ENCODE results near the gene SLC30A2.
"Not testable (repeated sequence)": the region's sequence is repeated elsewhere in the genome, so short reads cannot be mapped to it uniquely, and the experiment has no call there.

Gene SLC30A2, protein sequence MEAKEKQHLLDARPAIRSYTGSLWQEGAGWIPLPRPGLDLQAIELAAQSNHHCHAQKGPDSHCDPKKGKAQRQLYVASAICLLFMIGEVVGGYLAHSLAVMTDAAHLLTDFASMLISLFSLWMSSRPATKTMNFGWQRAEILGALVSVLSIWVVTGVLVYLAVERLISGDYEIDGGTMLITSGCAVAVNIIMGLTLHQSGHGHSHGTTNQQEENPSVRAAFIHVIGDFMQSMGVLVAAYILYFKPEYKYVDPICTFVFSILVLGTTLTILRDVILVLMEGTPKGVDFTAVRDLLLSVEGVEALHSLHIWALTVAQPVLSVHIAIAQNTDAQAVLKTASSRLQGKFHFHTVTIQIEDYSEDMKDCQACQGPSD
- total RNA-seq, result 0 to 0.04 reads per million in 2 donors

DNA sequence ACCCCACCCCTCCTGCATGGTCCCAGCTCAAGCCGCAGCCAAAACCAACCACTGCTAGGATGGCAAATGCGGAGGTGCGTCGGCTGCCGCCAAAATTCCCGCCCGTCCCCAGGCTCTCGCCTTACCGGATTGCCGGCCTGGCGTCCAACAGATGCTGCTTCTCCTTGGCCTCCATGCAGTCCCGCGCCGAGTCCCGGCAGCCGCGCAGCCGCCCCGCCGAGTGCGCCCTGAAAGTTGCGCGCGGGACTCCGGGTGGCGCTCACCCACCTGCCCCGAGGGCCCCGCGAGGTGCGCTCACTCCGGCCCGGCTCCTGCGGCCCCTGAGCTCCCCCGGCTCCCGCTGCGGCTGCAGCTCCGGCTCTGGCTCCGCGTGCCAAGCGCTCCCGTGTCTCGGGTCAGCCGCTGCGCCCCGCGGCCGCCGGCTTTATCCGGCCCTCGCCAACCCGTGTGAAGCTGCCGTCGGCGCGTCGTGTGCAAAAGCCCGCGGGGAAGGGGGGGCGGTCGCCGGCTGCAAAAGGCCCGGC is at the start of gene SLC30A2:
TSS of gene SLC30A2 (minus strand) at position 397 of the 524 bp plus-strand sequence. CDS start at position 175, 222 bp downstream.
- no peak for DNase-seq

DNA sequence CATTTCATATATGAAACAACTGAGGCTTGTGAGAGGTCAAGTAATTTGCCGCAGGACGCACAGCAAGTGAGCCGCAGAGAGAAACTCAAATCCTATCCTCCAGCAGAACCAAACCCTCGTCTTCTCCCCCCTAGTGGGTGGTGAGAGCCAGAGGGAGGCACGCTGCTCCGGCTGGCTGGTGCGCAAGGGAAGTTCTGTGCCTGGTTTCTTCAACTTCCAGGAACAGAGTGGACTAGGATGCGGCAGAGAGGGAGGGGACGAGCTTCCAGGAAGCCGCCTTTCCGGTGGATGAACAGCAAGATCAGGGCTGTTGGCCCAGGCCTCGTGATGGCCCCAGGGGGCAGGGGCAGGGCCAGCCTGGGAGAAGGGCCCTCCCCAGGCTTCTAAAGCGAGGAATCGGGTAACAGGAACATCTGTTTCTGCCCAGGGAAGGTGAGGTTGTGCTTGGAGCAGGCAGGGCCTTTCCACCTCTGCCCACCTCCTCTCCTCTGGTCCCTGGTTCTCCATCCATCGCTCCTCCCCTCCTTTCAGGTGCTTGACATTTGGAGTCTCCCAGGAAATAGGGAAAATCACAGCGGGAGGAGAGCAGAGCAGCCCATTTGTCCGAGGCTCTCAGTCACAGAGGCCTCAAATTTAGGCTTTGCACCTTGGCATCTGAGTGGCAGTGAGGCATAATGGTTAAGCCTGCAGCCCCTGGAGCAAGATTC is 48.9 kb upstream of the SLC30A2 start:
- DNase-seq, result no peak

DNA sequence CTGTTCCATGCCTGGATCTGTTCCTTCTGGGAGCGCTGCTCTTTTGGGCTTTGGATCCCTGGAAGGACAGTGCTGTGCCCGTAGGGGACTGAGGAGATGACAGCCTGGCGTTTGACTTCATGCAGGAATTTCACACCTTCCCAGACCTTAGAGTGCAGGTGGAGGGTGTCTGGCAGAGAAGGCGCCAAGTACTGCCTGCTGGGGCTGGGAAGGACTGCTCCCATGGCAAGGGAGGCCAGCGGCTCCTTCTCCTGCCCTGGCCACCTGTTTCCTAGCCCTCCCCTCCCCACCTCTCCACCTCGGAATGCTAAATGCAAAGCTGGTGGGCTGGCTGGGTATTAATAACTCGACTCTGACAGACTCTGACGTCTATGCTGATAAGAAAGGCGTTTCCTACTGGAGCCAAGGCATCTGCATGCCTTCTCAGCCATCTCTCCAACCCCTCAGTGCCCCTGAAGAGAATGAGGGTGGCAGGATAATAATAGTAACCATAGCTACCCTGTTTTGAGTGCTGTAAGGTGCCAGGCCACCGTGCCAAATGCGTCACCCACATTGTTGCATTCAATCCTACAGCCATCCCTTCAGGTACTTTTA is 48.3 kb upstream of the SLC30A2 start:
- DNase-seq, result no peak

DNA sequence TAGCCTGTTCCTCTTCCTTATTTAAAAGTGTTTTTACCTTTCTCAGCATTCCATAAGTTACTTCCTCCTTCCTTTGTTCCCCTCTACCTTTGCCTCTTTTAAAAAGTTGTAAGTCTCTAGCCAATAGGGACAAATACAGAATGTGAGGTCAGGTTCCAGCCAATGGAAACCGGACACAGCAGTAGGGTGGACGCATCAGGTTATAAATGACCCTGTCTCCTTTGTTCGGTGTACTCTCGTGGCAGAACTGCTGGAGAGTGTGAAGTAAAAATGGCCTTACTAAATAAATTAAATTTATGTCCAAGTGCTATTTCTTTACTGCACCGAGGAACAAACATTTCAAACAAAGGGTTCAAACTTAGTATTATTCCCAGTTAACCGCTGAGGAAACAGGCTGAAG is 47.7 kb upstream of the SLC30A2 start:
- not testable (repeated sequence) for DNase-seq

DNA sequence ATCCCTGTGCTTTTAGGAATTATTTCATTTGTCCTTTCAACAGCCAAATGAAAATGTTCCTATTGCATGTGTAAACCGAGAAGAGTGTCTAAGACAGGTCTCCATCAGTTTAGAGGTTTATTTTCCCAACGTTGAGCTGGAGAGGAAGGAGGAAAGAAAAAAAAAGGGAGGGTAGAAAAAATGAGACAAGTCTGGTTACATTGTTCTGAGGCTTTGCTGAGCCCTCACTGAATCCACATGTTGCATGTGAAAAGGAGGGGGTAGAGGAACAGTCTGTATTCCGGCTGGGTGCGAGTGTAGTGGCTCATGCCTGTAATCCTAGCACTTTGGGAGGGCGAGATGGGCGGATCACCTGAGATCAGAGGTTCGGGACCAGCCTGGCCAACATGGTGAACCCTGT is 46.5 kb upstream of the SLC30A2 start:
- DNase-seq, result no peak

DNA sequence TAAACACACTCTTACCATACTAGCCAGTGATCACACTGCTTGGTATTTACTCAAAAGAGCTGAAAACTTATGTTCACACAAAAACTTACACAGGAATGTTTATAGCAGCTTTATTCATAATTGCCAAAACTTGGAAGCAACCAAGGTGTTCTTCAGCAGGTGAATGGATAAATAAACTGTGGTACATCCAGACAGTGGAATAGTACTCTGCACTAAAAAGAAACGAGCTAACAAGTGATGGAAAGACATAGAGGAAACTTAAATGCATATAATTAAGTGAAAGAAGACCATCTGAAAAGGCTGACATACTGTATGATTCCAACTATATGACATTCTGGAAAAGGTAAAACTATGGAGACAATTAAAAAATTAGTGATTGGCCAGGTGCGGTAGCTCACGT is 45.0 kb upstream of the SLC30A2 start:
- no peak for DNase-seq

DNA sequence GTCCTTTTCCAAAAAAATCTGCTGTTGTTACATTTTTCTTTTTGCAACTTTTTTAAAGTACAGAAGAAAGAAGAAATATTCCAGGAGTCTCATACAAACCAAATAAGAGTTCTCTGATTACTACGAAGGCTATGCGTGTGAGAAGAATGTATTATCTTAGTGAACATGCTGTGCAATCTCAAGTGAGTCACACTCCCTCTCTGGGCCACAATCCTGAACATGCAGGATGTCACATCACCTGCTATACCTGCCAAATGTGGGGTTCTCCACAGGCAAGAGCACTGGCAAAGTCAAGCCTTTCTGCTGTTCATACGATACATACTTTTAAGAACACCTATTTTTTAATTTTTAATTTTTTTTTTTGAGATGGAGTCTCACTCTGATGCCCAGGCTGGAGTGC is 43.2 kb upstream of the SLC30A2 start:
- no peak for DNase-seq

DNA sequence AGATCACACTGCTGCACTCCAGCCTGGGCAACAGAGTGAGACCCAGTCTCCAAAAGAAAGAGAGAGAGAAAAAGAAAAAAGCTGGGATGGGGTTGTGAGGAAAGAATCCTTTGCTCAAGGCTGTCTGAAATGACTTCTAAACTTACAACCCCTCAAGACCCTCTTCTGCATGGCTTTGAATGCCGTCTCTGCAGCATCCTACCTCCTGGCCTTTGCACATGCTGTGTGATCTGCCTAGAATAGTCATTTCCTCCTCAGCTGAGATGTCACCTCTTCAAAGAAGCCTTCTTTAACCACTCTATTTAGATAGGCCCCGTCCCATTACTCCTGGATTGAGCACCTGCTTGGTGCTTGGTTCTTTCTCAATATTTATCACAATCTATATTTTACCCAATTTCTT is 38.9 kb upstream of the SLC30A2 start:
- no peak for DNase-seq

DNA sequence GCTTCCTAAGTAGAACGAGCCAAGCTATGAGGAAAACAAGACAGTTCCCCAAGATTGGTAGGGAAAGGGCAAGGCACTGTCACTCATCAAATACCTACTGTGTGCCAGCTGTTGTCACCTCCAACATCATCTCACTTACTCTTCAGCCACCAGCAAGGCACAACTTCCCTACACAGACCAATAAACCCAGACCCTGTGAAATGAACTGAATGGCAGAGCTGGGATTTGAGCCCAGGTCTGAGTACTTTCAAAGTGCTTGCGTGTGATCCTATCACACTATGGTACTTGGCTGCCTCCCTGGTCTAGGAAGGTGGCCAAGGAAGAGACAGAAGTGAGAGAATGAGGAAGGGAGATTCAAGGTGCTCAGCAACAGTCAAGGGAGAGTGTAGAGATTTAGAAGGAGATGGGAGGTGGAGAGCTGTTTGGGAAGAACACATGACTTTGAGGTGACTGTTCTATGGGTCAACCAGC is 38.2 kb upstream of the SLC30A2 start:
- DNase-seq, result no peak

DNA sequence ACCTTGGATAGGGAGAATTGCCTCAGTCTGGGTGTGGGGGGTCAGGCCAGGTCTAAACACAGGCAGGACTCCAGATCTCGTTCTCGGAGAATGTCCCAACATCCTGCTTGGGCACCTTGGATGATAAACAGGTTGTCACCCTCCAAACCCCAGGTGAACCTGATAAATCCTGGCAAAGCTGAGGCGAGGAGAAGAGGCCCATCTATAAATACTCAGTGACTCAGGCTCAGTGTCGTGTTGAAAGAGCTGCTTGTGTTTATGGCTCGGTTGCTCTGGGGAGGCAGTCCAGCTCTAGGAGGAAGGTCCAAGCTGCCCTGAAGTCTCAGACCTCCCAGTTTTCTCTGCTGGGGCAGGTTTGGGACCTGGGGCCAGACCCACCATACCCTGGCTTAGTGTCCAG is 37.3 kb upstream of the SLC30A2 start:
- DNase-seq, result no peak

DNA sequence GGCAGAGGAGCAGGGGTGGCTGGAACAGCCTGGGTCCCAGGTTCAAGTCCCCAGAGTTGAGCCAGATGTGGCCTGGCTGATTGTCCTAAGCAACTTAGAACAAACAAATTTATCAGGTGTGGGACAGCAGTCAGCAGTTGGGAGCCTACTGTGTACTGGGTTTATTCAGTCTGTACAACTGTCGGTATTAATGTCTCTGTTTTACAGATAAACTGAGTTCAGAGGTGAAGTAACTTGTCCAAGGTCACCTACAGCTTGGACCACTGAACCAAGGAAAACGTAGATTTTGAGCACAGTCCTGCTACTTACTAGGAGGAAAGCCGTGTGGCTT is 36.1 kb upstream of the SLC30A2 start:
- no peak for DNase-seq

DNA sequence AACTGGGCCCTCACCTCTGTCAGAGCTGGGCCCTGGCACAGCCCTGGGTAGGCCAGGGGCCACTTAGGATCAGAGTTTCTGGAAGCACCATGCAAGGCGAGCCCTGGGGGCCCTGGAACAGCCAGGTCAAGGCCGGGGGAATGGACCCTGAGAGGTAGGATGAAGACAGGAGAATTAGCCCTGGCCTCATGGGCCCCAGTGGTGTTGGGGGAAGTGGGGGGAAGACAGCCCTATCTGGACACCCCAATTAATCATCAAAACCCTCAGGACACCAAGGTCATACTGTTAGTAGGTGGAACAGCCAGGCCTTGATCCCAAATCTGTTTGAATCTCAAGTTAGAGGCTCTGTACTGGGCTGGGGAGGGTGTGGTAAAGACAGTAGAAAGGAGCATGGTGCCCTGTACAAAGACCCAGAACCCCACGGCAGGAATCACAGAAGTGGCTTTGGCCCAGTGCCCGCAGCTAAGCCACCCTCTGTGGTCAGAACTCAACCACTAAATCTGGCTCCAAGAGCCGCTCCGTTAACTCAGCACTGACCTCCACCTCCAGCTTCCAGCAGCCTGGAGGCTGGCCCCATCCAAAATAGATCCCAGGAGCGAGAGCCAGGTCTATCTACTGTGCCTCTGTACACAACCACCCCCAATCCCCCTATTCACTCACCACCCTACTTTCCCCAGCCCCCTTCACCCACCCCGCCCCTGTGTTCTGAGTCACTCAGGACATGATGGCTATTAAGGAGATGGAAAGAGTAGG is 35.5 kb upstream of the SLC30A2 start:
- DNase-seq, result no peak

DNA sequence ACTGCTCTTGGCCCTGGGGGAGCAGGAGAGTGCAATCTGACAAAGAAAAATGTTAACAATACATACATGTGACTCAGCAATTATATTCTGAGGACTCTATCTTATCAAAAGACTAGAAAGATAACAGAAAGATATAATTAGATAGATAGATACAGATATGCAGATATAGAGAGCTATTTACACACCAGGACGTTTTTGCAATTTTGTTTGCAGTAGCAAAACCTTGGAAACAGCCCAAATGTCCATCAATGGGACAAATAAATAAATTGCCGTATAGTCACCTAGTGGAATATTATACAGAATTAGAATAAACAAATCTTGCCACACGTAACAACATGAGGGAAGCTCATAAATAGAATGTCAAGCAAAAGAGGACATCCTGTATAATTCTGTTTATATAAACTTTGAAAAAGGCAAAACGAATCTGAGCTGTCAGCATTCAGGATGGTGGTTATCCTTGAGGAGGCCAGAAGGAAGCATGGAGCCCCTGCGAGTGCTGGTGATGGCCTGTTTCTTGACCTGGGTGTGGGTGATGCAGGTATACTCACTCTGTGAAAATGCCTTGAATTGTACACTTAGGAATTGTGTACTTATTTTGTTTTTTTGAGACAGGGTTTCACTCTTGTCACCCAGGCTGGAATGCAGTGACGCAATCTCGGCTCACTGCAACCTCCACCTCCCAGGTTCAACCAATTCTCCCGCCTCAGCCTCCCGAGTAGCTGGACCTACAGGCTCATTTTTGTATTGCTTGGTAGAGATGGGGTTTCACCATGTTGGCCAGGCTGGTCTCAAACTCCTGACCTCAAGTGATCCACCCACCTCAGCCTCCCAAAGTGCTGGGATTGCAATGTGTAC is 34.3 kb upstream of the SLC30A2 start:
- DNase-seq, result no peak

DNA sequence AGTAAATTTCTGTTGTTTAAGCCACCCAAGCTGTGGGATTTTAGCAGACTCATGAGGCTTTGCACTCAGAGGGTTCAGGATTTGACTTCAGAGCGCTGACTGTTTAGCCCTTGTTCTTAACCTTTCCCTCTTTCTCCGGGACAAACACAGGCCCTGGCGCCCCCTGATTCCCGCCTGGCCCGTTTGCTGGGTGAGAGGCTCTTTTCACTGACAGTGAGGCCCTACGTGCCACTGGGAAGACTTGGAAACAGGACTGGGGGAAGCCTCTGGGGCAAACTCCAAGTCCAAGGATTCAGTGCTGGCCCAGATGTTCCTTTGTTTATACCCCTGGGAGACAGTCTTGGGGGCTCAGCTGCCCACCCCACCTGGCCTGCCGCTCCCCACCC is 33.3 kb upstream of the SLC30A2 start:
- no peak for DNase-seq

DNA sequence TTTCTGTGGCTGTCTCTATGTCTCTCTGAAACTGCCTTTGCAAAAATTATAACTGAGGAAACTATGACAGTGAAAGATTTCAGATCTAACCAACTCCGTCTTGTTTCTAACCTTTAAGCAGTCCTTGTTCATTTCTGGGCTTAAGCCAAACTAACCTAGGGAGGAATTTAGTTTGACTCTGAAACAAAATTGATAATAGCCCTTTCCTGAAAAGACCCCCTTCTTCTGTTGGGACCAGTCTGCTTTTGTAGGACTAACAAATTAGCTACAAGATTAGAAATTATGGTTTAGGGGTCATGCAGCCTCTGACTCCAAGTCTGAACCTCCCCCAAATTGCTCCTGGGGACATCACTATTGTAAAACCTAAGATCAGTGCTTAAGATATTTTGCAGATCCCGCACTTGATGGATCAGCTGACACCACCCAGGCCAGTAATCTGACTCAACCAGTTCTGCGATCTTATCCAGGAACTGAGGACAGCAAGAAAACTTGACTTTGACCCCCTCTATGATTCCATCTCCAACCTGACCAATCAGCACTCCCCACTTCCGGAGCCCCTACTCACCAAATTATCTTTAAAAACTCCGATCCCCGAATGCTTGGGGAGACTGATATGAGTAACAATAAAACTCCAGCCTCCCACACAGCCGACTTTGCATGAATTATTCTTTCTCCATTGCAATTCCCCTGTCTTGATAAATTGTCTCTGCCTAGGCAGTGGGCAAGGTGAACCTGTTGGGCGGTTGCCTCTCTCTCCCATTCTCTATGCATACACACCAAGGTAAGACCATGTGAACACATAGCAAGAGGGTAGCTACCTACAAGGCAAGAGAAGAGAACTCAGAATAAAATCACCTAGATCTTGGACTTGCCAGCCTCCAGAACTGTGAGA is 32.6 kb upstream of the SLC30A2 start:
- no peak for DNase-seq

DNA sequence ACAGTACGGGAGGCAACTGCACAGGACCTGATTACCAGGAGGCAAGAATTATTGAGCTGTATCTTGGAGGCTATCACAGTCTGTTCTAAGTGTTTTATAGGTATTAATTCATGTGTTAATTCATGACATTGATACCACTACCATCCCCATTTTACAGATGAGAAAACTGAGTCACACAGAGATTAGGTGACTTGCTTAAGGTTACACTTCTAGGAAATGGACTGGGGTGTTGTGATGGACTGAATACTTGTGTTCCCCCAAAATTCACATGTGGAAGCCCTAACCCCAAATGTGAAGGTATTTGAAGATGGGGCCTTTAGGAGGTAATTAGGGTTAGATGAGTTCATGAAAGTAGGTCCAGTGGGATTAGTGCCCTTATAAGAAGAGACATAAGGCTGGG is 31.6 kb upstream of the SLC30A2 start:
- DNase-seq, result no peak

DNA sequence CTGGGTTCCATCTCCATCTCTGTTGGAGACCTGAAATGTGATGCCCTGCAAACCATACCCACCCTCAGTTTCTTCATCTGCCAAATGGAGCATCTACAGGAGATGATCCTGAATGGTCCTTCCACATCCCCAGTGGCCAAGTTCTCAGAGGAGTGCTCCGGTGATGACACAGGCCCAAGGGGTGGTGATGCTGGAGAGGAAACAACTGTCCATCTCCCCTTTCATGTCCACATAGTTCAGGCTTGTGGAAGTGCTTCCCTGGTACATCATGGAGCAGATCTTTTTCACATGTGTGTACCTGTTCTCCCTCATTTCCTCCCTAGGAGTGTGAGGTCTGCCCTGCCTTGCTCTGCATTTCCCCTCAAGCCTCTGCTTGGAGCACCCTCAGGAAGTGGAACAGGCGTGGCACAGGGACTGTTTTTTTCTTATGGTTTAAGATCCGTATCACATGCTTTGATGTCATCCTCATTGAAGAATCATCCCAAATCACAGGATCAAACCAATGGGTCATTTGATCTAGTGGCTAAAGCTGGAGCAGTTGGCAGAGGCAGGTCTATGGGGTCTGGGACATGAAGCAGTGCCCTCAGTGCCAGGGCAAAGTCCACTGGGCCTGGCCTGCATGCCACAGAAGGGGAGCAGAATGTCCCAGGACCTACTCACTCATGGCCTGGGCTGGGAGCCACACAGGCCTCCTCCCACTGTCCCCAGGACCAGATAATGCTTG is 29.7 kb upstream of the SLC30A2 start:
- no peak for DNase-seq

DNA sequence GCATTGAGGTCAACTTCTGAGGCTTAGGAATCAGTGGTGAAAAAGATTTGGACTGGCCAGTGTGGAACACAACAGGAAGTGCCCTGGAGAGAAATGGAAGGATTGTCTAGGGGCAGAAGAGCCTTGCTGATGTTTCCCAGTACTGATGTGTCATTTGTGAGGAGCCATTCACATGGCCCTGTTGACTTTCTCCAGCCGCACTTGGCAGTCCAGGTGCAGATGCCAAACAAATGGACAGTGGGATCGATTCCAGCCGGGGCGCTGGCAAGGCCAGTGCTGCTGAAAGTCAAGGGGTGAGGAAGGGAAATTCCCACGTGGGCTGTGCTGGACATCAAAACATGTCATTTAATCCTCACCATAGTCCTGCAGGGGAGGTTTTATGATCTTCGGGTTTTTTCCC is 26.4 kb upstream of the SLC30A2 start:
- DNase-seq, result no peak

DNA sequence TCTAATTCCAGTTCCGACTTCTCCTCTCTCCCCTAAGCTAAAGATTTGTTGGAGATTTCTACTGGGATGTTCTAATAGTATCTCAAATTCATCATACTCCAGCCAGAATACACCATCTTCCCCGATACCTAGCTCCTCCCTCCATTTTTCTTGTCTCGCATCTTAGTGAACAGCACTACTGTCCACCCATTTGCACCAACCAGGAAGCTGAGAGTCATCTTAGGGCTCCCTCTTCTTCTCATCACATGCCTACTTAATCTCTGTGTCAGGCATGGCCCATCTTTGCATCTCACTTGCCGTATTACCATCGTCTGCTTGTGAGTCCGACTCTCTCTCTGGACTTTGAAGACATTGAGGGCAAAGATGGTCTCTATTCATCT is 25.0 kb upstream of the SLC30A2 start:
- DNase-seq, result no peak

DNA sequence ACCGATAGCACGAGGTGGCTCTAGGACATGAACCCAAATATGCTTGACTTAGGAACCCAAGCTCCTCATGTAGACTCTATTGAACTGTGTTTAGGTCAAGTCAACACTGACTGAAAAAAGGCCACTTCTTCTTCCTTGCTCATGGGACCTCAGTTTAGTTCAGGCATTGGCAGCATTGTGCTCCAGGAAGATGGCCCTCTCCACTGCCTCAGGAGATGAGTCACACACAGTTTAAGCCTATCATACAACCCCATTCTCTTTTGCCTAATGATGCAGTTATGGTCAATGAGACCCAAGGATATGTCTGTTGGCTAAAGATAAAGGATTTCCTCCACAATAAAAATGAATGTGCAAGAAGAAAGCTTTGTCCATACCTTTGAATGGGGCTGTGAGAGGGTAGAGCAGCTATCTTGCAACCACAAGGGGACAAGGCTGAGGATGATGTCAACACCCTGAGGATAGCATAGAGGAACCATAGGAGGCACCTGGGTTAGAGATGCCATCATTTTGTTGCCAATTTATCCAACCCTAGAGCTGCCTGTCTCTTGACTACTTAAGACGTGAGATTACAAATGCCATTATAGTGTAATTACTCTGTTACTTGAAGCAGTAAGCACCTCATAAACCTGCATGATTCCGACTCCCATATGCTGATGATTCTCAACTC is 24.5 kb upstream of the SLC30A2 start:
- no peak for DNase-seq
